WI38 (cell line): ENCODE measurements around the gene AKAP13.

Experiments used
- H3K4me3 ChIP-seq: 2 replicates; pipeline ENCODE4 v1.5.1; 2011; ENCODE audit warnings: low read depth, mild to moderate bottlenecking, control low read depth, low read length
- CTCF ChIP-seq: IDR thresholded peaks from 2 replicates; pipeline ENCODE4 v1.5.1; 2012; ENCODE audit warnings: low read depth, mild to moderate bottlenecking, control low read depth, low read length

Gene AKAP13

GRCh38 chr15:85704066-85704465 is 323.7 kb downstream of the AKAP13 start:
- H3K4me3 ChIP-seq: no peak overlapping the region
- TF ChIP-seq CTCF: no peak

GRCh38 chr15:85704720-85705429 is 324.5 kb downstream of the AKAP13 start:
- no peak overlapping the region for H3K4me3 ChIP-seq
- TF ChIP-seq CTCF: no peak

GRCh38 chr15:85706779-85707518 is 326.5 kb downstream of the AKAP13 start:
- peak overlapping the region; percentile 35 for H3K4me3 ChIP-seq
- no peak for TF ChIP-seq CTCF

GRCh38 chr15:85707519-85708338 is 327.3 kb downstream of the AKAP13 start:
- H3K4me3 ChIP-seq: peak overlapping the region; percentile 35
- no peak for TF ChIP-seq CTCF

GRCh38 chr15:85708402-85708941 is 328.1 kb downstream of the AKAP13 start:
- H3K4me3 ChIP-seq: no peak overlapping the region
- TF ChIP-seq CTCF: no peak

GRCh38 chr15:85709250-85709649 is 328.8 kb downstream of the AKAP13 start:
- TF ChIP-seq CTCF: no peak
- no peak overlapping the region for H3K4me3 ChIP-seq
